Activated T-helper 1 cell treated with anti-CD3 and anti-CD28 coated beads, Interleukin-2, amount 50 U/mL, for 16 hours (primary cell): ENCODE results near the gene FBXW12.

Source experiments
- DNase-seq, 2 donors: peaks; one replicate each; pipeline ENCODE4 v3.0.0-alpha.2; 2020; ENCODE audit warnings: low read depth in 1 of 2, low spot score in 1 of 2

The FBXW12 gene

DNA sequence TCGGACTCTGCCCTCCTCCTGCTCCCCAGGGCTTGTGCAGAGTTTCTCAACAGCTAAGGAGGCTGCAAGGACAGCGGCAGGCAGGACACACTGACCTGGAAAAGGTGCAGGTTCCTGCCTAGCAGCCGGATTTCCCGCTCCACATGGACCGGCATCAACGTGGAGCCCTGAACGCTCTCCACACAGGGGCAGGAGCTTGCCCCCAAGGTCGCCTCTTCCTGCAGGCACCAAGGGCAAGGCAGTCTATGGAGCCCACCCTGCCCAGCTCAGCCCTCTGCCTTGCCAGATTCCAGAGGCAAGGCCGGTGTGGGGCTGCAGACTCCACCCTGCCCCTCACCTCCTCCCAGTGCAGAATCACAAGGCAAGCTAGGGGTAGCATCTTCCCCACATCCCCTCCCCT, 47.1 kb downstream of the FBXW12 start:
- DNase-seq: no peak

DNA sequence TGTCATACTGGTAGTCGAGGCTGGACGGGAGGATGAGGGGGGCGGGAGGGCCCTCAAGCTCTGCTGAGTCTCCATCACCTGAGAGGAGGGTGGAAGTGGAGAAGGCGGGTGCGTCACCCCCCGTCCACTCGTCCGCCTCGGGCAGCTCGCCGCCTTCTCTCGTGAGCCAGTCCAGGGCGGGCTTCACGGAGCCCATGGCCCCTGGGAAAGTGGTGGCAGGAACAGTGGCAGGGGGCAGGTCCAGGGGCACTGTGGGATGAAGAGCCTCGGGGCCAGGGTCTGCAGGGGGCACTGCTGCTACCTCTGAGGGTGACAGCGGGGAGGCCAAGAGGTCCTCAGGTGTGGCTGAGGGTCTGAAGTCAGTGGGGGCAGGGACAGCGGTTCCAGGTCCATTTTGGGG, 47.6 kb downstream of the FBXW12 start:
- DNase-seq: no peak

GRCh38 chr3:48420561-48420960, 48.5 kb downstream of the FBXW12 start:
- DNase-seq: no peak

DNA sequence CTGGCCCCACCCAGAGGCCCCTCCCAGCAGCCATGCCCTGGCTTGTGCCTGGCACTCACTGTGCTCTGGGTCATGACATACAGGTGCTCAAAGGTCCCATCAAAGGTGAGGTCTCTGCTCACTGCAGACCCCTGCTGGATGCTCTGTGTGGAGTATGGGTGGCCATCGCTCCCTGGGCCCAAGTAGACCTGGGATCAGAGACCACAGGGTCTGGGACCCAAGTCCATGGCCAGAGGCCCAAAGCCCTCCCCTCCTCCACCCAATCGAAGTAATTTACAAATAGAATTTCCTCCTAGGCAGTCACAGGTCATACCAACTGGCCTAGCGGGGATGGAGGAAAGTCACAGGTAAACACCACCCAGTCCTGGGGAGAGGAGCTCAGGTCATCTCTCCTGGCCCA, 50.3 kb downstream of the FBXW12 start:
- no peak for DNase-seq

GRCh38 chr3:48422681-48423080, 50.7 kb downstream of the FBXW12 start:
- DNase-seq: no peak

DNA sequence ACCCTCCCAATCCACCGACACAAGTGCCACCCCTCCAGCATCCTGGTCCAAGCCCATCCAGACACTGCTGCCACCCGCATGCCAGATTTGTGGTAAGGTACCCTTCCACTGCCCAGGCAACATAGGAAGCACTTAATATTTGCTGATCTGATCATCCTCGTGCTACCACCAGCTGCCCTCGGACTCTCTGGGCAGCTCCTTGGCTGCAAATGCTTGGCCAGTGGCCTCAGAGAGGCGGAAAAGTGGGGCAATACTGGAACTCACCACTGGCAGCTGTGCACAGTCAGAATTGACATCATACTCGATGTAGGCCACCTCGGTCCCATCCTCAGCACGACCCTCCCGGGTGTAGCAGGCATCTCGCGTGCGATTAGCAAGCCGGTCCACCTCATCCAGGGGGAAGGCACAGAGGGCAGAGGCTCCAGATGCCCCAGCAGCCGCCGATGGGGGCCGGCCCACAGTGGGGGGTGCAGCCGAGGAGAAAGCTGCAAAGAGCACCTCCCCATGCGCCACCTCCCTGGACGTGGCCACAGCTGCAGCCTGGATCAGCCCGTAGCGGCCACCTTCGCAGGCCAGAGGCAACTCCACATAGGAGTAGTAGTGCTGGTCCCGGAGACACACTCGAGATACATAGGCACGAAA, 51.3 kb downstream of the FBXW12 start:
- no peak for DNase-seq

GRCh38 chr3:48423883-48424695, 52.1 kb downstream of the FBXW12 start:
- DNase-seq: no peak

DNA sequence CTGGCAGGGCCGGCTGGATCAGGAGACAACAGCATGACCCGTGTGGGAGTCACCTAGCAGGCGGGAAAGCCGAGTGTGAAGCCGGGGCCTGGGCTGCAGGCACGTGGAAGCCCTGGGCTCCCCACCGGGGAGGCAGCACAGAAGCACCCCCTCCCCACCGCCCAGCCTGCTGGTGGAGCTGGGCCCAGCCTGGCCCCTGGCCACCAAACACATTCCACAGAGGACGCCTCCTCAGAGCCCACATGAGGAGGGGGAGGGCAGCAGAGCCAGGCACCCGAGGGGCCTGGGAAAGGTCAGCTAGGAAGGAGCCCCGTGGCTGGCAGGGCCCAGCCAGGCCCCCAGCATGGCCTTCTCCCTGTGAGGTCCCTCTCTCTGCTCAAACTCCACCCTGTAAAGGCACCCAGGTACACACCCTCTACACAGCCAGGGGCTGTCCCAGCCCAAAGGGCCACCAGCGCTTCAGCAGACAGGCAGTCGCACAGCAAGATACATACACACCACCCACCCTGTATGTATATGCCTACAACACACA, 53.3 kb downstream of the FBXW12 start:
- no peak for DNase-seq

- no peak for DNase-seq
Measured at GRCh38 chr3:48426401-48426909, 54.4 kb downstream of the FBXW12 start.

DNA sequence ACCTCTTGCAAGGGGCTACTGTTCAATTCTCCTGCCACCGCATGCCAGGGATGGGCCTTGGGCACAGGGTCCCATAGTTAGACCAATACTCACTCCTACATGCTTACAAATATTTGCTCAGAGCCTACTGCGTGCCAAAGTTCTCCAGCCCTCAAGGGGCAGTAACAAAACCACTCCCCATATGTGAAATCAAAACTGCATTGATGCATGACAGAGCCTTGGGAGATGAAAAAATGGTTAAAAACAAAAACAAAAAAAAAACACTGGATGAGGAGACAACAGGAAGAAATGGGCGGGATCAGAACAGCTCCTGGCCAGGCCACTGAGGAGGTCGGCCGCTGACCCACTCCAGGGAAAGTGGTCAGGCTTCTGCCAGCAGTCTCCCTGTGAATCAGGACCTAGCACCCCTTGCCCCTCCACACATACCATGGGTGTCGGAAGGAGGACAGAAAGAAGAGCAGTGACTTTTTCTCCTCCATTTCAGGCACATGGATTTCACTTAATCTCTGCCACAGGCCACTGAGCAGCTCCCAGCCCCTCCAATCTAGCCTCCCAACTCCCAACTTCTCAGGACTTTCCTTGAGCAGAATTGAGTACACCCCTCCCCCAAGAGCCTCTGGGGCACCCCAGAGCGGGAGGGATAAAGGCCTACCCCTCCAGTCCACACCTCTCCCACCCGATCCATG, 55.1 kb downstream of the FBXW12 start:
- no peak for DNase-seq

- no peak for DNase-seq
Measured at GRCh38 chr3:48427630-48427962, 55.6 kb downstream of the FBXW12 start.

DNA sequence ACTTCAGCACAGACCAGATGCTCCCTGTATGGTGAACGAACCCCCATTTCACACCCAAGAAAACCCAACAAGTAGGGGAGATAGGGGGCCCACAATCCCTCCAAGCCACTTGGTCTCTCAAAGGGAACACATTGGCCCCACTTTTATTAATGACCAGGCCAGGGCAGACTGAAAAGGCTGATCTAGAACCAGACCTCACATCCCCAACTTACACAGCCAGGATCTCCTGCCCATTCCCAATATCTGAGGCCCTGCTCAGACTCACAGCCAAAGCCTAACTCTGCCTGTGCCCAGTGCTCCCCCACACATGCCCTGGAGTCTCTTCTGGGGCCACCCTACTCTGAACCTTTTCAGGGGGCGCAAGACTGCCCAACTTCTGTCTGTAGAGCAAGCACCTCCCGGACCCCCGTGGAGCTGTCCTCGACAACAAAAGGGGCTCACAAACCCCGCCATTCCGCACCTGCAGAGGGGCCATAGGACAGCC, 56.1 kb downstream of the FBXW12 start:
- no peak for DNase-seq

GRCh38 chr3:48428572-48429316, 56.7 kb downstream of the FBXW12 start:
- no peak for DNase-seq

GRCh38 chr3:48429317-48429959, 57.4 kb downstream of the FBXW12 start:
- peak; percentile 20 to 52 for DNase-seq

DNA sequence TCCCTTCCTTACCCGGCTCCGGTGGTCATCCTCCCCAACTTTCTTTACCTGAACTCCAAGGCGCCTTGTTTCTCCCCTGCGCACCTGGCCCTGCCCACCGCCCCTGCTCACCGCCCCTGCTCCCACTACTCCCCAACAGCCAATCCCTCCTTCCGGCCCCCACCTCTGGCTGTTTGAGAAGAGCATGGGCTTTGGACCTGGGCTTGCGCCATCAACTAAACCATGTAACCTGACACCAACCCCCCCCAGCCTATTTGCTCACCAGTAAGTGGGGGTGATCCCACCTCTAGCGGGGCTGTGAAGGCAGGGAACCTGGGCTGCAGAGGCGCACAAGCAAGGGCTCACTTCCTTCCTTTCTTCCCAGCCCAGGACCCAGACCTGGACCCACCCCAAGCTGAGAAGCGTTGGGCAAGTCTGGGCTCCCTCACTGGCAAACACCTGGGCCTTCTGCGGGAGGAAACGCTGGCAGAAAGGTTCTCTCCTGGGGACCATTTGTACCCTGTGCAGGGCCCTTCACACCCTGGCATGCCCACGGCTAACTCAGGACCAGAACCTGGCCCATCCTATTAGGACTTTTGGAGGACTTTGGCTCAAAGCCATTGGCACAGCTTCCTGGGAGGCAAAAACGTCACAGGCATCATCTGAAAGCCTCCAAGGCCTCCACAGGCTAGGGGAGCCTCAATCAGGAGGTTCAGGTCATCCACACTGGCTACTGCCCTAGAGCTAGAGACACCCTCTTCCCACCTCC, 58.1 kb downstream of the FBXW12 start, which contains the start of gene PLXNB1:
TSS of gene PLXNB1 (minus strand) at position 127 of the 748 bp plus-strand sequence. CDS start 5,475 bp downstream, outside the sequence.
- DNase-seq: no peak

GRCh38 chr3:48430708-48431101, 58.7 kb downstream of the FBXW12 start:
- DNase-seq: no peak

DNA sequence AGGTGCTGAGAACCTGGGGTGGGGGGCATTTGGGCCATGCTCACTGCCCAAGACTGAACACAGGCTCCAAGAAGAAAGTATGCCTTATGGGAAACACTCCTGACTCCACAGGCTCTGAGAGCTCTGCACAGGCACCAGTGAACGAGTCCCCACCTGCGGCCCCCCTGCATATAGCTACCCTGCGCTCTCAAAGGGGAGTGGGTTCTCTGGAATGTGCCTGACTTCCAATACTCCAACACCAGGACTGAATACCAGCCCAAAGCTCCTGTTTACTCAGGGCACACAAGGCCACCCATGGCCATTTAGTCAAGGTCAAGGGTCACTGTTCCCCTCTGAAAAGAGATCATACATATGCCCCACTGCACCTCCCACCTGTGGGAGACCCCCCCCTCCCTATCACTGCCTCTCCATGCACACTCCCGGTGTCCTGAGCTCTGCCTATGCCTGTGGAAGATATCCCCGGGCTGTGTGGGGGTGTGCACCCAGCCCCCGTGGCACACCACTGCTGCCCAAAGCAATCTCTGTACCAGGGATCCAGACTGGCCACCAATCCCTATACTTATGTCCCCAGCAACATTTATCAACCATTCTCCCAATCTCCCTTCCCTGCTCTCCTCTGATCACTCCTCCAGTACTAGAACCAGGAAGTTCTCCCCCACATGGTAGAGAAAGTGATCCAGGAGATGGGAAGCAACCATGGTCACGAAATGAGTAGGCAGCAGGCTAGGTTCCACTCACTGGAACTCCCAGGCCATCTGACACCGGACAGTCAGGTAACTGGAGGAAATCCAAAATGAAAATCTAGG, 59.4 kb downstream of the FBXW12 start:
- DNase-seq: no peak

GRCh38 chr3:48432411-48433371, 60.7 kb downstream of the FBXW12 start:
- no peak for DNase-seq
